Stimulated activated CD4-positive, alpha-beta T cell treated with anti-CD3 and anti-CD28 coated beads, Interleukin-12 subunit alpha, Interleukin-12 subunit beta, amount 100 ng/mL, for 48 hours (primary cell): ENCODE data around the gene PPP1R7.
"Not testable (repeated sequence)": the region's sequence is repeated elsewhere in the genome, so short reads cannot be mapped to it uniquely, and the experiment has no call there.

Experiments
- DNase-seq, 3 donors: peaks; one replicate each; pipeline ENCODE4 v3.0.0-alpha.2; 2020; ENCODE audit warnings: low read depth in 2 of 3, low spot score in 1 of 3

PPP1R7 gene

DNA sequence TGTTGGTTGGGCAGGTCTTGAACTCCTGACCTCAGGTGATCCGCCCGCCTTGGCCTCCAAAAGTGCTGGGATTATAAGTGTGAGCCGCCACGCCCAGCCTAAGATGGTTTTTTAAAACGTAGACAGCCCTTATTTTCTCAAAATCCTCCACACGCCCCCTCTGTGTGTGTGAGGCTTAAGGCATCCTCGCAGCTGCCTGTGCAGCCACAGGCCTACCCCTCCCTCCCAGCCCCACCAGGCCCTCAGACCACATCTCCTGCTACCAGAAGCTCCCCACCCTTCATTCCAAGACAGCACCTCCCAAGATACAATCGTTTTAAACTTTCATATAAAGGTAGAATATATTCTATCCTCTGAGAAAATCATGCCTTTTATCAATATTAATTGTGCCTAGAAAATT lies 43.0 kb downstream of the PPP1R7 start:
- DNase-seq, result no peak

DNA sequence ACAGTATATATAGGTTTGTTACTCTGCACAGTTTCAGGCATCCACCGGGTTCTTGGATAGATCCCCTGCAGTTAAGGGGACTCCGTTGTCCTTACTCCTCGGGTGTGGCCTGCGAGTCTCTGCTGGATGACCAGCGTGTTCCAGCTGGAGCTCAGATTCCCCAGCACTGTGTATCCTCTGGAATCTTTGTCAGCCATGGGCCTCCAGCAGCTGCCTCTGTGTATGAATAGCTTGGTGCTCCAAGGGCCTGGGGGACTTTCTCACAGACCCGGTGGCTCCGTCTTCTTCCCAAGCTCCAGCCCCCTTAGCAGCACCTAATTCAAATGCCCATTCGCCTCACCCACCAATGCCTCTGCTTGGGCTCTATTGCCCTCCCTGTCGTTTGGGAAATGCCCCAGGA lies 44.5 kb downstream of the PPP1R7 start:
- no peak for DNase-seq

DNA sequence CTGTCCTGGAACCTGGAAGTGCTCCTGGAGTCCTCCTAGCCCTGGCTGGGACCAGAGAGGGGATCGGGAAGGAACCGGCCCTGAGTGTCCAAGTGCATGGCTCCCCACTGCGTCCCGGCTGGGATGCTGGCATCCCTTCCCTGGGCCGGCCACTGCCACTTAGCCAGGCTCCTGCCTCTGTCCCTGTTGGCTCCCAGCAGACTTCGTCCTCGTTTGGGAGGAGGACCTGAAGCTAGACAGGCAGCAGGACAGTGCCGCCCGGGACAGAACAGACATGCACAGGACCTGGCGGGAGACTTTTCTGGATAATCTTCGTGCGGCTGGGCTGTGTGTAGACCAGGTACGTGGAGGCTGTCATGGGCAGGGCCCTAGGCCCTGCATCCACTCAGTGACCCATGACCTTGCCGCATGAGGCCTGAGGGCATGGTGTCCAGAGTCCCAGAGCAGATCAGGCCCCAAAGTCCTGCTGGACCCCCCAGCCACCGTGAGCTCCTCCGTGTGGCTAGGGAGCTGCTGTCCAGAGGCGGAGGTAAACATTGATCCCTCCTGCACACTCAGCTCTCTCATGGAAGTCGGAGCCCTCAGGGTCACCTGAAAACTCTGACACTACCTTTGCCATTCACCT lies 45.4 kb downstream of the PPP1R7 start:
- no peak for DNase-seq

DNA sequence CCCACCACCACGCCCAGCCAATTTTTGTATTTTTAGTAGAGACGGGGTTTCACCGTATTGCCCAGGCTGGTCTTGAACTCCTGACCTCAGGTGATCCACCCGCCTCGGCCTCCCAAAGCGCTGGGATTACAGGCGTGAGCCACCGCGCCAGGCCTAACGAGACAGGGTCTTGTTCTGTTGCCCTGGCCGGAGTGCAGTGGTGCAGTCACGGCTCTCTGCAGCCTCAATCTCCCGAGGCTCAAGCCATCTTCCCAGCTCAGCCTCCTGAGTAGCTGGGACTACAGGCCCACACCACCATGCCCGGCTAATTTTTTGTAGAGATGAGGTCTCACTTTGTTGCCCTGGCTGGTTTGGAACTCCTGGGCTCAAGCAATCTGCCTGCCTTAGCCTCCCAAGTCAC lies 47.0 kb downstream of the PPP1R7 start:
- not testable (repeated sequence) for DNase-seq

DNA sequence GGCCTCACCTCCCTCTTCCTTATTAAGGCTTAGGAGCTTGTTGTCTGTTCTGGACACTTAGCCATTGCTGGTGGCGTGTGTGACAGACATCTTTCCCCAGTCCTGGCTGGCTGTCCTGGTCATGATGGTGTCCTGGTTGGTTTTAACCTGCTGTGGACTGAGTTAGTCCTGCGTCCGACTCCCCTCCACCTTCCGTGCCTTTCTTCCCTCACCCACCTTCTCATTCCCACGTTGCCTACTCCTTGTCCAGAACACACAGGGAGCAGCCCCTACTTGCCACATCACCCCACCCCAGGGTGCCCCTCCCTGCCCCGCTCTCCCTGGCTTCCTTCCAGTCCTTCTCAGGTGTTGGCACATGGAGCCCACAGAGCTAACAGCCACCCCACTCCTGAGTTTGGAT lies 47.7 kb downstream of the PPP1R7 start:
- DNase-seq, result no peak

DNA sequence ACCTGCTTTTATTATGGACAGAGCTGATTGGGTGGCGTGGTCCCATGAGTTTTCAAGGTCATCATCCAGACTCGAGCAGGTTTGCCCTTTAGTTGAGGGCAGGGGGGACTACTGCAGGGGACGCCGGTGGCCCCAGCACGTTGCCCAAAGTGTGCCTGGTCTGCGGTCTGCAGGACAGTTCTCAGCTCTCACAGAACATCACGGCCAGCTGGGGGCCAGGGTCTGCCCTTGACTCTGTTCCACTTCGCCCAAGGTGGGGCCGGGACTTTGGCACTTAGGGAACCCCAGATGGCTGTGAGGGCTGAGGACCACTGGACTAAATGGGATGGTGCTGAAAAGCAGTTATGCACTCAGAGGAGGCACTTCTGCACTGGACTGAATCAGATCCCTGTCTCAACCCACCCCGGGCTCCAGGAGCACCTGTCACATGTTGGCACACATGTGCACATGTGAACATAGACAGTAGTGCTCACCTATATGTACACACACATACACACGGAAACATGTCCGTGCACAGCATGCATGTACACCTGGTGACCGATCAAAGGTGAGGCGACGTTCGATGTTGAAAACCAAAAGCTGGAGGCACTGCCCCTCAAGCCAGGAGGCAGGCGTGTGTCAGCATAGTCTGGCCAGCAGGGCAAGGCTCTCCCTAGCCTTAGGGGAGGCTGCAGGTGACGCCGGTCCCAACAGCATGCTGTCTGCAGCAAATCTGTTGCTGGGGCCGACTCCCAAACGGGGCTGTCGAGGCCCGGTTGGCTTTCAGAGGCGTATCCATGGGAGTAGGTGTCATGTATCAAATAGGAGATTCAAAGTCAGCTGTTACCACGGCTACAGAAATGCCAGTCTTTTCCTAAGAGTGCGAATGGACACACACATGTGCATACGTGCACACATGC lies 48.4 kb downstream of the PPP1R7 start:
- DNase-seq, result no peak

DNA sequence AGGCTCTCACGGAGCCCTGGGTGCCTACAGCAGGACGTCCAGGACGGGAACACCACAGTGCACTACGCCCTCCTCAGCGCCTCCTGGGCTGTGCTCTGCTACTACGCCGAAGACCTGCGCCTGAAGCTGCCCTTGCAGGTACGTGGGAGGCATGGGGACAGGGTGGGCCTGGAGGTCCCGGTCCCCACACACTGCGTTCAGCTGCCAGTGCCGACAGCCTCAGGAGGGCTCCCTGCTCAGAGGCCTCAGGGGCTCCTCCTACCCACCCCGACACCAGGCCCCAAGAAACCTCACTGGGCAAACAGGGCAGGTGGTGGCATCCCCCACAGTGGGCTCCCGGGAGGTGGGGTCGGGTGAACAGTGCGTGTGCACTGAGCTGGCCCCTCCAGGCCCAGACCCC lies 49.0 kb downstream of the PPP1R7 start:
- no peak for DNase-seq

DNA sequence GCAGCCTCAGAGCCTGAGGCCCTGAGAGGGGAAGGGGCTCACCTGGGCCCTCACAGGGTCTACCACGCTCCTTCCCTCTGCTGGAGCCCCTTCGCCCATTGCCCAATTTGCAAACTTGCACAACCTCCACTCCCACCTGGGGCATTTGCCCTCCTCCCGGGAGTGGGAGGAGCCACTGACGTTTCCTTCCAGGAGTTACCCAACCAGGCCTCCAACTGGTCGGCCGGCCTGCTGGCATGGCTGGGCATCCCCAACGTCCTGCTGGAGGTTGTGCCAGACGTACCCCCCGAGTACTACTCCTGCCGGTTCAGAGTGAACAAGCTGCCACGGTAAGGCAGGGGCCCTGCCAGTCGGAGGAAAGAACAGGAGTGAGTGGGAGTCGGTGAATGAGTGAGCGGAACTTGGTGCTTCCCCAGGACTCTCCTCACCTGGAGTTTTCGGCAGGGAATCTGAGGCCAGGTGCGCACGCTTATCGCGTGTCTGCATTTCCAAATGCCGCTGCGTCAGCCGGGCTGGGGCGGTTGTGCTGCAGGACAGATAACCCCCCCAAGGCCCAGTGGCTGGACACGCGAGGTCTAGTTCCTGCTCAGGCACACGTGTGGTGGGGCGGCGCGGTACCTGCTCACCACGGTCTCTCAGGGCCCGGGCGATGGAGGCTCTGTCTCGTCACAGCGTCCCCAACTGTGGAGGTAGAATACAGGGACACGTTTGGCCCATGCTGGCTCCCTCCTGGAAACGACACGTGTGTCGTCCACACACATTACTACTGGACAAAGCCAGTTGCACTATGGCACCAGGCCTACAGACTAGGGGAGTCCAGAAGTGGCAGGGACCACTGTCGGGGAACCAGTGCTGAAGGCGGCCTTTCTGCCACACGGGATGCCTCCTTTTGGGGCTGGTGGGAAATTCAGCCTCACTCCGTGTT lies 49.9 kb downstream of the PPP1R7 start:
- DNase-seq, result no peak

DNA sequence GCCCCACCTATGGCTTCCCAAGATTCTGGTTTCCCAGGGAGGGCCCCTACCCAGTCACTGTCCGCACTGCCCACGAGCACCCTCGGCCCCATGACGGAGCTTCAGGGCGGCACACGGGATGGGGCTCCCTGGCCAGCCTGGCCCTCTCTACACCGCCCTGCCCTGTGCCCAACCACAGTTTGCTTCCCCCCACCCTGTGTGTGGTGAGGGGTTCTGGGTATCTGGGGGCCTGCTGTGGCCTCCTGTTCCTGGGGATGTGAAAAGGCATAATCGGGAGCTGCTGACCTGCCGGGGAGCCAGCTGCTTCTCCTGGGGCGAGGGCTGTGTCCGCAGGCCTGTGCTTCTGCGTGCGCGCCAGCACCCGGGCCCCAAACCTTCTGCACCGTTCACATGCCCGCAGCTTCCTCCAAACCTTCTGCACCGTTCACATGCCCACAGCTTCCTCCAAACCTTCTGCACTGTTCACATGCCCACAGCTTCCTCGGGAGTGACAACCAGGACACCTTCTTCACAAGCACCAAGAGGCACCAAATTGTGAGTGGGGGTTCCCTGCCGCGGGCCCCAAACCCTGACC lies 50.6 kb downstream of the PPP1R7 start:
- DNase-seq, result no peak

DNA sequence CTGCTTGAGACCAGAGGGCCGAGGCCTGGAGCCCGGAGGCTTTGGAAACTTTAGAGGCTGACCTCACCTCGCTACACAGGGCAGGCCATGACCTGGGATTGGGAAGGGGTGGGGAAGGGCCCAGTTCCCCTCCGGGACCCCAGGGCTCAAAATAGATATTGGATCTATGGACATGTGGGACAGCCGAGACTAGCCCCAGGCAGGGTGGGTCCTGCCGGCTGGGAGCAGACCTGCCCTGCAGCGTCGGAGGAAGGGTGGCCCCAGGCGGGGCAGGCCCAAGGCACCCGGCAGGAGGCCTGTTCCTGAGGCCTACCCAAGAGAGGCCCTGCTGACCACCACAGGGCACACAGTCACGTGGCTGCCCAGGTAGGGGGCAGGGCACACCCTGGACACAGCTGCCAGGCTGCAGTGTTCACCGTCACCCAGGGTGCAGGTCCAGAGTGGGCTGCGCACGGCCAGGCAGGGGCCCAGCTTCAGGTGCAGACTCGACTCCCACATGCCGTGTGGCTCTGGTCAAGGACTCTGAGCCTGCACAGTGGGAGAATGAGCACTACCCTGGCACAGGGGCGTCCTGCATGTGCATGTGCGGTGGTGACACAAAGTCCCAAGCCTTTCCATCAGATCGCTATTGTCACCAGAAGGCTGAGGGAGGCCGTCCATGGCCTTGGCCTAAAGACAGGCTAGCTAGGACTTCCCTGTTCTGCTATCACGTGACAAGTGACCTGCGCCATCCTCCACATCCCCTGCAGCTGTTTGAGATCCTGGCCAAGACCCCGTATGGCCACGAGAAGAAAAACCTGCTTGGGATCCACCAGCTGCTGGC lies 51.4 kb downstream of the PPP1R7 start:
- DNase-seq, result no peak

DNA sequence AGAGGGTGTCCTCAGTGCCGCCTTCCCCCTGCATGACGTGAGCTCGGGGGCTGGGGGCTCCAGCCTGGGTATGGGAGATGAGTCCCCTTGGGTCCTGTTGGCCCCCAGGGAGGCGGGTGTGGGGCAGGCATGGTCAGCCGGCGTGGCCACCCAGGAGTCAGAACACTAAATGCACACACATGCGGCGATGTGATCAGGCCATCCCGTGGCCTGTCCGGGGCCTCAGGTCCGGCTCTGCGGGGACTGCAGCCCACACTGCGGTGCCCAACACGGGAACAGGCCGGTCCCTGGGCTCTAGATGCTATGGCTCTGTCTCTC lies 52.0 kb downstream of the PPP1R7 start:
- DNase-seq, result no peak

DNA sequence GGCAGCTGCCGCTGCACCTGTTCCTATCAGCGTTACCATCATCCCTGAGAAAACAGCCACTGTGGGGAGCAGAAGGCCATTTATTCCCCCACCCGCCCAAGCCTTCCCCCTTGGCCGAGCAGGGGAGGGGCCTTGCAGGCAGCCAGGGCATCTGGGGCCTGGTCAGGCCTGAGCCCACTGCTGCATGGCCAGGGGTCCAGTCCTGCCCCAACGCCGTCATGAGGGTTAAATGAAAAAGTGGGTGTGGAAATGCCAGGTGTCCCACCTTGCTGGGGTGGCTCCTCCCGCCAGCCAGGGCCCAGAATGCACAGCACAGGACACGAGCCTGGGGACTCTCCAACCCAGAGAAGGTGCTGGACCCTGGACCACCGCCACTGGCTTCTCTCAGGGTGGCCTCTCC lies 52.4 kb downstream of the PPP1R7 start:
- DNase-seq, result no peak

DNA sequence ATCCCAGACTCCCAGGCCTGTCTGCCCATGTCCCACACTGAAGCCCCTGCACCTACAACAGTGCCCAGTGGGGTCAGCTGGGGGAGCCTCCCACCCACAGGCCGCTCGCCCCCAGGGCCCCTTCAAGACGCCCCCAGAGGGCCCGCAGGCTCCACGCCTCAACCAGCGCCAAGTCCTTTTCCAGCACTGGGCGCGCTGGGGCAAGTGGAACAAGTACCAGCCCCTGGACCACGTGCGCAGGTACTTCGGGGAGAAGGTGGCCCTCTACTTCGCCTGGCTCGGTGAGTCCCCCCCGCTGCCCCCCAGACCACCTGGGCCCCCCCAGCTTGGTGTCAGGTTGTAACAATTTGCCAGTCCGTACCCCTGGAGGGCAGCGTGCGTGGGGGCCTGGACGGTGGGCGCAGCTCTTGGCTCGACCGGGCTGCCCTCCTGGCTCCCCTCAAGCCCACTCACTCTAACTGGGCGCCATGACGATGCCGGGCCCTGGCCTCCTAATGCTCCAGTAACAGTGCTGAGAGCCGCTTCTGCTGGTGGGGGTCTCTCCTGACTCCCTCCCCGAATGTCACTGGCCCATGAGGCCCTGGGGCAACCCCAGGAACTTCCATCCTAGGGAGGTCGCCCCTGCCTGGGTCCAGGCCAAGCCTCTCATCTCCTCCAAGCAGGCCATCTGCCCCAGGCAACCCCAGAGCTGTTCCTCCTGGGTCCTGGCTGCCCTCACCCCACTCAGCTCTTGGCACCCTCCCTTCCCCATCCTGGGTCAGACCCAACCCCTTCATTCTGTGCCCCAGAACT lies 53.1 kb downstream of the PPP1R7 start:
- DNase-seq, result no peak

DNA sequence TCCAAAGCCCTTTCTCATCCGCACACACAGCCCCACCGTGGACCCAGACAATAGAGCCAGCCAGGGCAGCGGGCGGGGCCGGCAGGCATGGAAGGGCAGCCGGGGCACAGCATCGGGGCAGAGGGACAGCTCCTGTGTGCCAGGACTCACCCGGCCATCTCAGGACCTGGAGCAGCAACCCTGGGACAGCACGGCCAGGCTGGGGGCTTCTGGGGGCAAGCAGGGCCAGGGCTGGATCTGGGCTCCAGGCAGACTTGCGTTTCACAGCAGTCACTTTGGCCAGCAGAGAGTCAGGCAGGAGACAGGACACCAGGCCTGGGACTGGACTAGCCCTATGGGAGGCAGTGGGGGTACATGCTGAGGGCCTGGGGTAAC lies 53.7 kb downstream of the PPP1R7 start:
- DNase-seq, result no peak

DNA sequence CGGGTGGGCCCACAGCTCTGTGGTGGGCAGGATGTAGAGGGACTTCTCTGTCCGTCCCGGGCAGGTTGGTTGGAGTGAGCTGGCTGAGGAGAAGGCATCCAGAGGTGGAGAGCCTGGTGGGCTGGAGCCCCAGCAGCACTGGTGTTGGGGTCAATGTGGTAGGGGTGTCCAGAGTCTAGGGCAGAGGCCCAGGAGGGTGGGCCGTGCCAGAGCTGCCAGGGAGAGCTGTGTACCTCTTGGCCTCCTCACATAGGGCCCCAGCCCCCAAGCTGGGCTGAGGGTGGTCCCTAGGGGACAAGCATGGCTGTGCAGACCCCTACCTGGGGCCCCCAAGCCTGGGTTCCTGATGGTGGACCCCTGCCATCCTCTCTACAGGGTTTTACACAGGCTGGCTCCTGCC lies 54.2 kb downstream of the PPP1R7 start:
- no peak for DNase-seq

DNA sequence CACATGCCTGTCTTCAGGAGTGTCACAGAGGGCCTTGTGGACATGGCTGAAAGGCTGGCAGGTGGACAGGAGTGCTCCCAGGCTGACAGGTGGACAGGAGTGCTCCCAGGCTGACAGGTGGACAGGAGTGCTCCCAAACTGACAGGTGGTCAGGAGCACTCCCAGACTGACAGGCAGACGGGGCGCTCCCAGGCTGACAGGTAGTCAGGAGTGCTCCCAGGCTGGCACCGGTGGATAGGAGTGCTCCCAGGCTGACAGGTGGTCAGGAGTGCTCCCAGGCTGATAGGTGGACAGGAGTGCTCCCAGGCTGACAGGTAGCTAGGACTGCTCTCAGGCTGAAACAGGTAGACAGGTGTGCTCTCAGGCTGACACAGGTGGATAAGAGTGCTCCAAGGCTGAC lies 54.8 kb downstream of the PPP1R7 start:
- DNase-seq, result no peak

DNA sequence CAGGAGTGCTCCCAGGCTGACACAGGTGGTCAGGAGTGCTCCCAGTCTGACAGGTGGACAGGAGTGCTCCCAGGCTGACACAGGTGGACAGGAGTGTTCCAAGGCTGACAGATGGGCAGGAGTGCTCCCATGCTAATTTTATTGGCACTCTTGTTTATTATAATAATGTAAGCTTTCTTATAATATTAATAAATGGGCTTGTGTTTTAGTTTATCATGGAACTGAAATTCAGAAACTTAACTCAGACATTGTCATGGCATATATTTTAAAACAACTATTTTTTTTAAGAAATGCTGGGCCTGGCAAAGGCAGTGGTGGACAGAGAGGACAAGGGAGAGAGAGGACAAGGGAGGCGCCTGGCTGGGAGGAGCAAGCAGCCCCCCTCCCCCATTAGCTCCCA lies 56.9 kb downstream of the PPP1R7 start:
- no peak for DNase-seq

DNA sequence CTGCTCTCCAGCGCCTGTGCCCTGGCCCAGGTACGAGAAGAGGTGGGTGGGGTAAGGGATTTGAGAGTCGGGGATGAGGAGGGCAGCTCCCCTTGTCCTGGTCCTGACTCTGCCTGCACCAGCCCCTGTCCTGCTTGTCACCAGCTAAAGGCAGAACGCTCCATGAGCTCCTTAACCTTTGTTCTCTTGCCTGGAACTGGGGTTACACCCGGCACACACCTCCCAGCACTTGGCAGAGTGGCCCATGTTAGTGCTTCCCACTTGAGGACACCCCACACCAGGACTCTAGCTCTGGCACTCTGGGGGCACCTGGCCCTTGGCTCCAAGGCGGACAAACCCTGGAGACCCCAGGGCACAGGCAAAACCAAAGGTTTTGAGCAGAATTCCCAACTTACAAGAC lies 57.4 kb downstream of the PPP1R7 start:
- DNase-seq, result no peak

DNA sequence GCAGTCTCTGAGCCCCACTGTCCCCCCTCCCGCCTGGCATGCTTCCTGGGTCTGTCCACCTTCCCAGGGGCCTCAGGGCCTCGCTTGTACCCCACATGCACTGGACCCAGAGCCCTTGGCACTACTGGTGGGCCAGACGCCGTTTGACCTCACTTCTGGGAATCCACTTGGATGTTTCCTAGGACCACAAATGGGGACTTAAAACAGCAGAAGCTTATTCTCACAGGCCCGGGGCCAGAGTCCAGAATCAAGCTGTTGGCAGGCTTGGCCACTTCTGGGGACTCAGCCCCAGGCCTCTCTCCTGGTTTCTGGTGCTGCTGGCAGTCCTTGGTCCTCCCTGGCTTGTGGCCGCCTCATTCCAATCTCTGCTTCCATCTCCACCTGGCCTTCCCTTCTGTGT lies 57.8 kb downstream of the PPP1R7 start:
- DNase-seq, result no peak

DNA sequence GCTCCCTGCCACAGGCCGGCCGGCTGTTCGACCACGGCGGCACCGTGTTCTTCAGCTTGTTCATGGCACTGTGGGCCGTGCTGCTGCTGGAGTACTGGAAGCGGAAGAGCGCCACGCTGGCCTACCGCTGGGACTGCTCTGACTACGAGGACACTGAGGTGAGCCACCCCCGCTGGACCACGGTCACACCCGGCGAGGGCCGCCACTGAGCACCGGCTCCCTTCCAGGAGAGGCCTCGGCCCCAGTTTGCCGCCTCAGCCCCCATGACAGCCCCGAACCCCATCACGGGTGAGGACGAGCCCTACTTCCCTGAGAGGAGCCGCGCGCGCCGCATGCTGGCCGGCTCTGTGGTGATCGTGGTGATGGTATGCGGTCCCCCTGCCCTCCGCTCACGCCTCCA lies 59.0 kb downstream of the PPP1R7 start:
- no peak for DNase-seq
